Limb (tissue), 2 donors: ENCODE measurements around the gene NUP50.

ENCODE experiments used
- DNase-seq, 2 donors: peaks; one replicate each; pipeline ENCODE4 v3.0.0-alpha.2; 2016; ENCODE audit errors: extremely low spot score in 2 of 2

NUP50 gene, protein sequence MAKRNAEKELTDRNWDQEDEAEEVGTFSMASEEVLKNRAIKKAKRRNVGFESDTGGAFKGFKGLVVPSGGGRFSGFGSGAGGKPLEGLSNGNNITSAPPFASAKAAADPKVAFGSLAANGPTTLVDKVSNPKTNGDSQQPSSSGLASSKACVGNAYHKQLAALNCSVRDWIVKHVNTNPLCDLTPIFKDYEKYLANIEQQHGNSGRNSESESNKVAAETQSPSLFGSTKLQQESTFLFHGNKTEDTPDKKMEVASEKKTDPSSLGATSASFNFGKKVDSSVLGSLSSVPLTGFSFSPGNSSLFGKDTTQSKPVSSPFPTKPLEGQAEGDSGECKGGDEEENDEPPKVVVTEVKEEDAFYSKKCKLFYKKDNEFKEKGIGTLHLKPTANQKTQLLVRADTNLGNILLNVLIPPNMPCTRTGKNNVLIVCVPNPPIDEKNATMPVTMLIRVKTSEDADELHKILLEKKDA

GRCh38 chr22:45163451-45164269 is at the start of gene NUP50:
Gene NUP50 (plus strand): TSS chr22:45163925. CDS start chr22:45168178, 4,253 bp downstream.
- peak; percentile 96 to 98 for DNase-seq

- no peak for DNase-seq
Observed at GRCh38 chr22:45120440-45120839, 43.3 kb upstream of the NUP50 start.

GRCh38 chr22:45120931-45121330 is 42.8 kb upstream of the NUP50 start:
- DNase-seq = no peak

DNA sequence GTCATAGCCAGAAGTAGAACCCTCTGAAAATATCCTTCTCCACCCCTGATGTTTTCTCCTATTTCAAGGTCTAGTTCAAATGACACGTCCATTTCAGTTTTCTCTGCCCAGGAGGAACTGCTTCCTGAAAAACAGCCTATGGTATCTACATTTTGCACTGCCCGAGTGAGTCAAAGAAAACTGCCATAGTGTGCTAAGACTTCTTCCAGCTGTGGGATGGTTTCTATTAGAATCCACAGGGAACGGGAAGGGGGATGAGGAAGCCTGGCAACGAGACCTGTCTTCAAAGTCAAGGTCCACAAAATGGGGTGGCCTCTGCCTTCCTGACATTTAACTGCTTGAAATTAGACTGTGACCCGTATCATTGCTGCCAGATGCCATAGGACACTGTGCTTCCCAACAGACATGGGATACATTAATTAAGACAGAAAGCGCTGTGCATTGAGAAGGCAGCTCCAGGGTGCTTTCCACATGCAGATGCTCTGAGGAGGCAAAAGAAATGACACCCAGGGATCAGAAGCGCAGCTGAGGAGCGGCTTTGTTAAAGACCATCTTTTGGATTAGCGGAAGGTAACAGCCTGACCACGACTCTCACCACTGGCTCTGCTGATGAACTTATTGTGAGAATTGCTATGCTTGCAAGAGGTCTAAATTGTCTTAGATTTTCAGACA is 39.4 kb upstream of the NUP50 start:
- DNase-seq = no peak

- peak in 1 of 2 donors; percentile 11 for DNase-seq
Observed at GRCh38 chr22:45125188-45125587, 38.5 kb upstream of the NUP50 start.

DNA sequence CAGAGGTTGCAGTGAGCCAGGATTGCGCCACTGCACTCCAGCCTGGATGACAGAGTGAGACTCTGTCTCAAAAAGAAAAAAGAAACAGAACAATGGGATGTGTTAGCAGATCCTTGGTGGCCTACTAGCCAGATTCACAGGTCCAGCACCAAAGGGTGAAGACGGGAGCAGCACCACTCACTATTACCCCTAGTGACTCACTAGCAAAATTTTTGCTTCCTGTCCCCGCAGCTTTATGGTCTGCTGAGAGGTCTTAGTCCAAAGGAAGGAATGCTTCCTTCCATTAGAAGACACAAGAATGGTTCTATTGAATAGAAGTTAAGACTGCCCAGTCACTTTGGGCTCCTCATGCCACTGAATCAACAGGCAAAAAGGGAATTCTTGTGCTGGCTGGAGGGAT is 35.9 kb upstream of the NUP50 start:
- no peak for DNase-seq

DNA sequence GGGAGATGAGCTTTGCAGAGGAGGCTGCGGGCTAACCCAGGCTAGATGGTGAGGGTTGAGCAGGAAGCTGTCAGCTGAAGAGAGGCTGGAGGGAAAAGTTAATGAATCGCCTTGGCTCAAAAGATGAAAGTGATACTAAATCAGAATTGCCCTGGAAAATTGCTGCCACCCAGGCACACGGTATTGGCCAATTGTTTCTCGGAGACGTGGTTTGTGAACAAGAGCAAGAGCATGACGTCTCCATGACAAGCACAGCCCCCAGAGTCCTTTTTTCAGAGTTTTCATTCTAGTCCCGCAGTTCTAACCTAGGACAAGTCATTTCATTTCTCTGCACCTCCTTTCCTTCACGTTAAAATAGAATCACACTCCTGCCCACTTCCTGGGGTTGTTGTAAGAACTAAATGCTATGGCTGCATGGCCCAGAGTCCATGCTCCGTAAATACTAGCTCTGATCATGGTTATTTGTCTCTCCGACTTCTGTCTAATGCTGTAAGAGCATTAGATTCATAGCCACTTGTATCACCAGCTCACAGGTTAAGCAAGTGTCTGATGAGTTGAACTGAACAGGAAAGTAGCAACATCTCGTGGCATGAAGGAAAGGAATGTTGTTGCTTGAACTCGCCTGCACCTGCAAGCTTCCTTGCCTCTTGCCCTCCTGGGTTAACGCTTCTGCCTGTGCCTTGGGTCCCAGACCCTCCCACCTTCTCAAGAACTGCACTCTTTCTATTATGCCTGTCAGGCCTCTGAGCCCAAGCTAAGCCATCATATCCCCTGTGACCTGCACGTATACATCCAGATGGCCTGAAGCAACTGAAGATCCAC is 33.8 kb upstream of the NUP50 start:
- DNase-seq = no peak

DNA sequence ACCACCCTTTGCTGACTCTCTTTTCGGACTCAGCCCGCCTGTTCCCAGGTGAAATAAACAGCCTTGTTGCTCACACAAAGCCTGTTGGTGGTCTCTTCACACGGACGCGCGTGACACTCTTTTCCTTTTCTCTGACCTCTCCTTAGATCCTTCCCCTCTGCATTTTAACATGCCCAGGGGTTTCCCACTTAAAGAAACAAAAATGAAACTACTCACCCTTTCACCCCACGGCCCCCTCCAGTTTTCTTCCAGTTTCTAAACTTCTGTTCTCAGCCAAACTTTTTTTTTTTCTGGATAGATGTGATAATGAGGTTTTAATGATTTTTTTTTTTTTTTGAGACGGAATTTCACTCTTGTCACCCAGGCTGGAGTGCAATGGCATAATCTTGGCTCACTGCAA is 32.8 kb upstream of the NUP50 start:
- DNase-seq = no peak

DNA sequence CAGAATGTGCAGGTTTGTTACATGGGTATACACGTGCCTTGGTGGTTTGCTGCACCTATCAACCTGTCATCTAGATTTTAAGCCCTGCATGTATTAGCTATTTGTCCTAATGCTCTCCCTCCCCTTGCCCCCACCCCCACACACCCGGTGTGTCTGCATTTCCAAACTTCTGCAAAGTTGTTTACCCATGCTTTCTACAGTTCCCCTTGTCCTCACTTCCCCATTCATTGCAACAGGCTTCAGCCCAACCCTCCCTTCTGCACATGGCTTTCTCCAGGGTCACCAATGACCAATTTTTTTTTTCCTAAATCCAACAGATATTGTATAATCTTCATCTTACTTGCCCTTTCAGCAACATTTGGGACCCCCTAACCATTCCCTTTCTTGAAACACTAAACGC is 32.0 kb upstream of the NUP50 start:
- no peak for DNase-seq

DNA sequence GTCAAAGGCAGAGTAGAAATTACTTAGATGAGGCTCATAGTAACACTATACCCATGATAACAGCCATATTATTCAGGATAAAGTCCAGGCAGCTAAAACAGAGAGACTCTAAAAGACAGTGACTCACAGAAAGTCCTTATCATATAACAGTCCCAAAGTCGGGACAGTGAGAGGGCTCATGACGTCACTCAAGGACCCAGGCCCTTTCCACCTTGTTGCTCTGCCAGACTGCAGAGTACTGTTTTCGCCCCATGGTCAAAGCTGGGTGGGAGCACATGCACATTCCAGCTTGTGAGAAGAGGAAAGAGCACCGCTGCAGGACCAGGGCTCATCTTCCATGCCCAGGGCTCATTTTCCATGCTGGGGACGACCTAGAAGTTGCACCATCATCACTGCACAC is 29.4 kb upstream of the NUP50 start:
- DNase-seq = no peak

DNA sequence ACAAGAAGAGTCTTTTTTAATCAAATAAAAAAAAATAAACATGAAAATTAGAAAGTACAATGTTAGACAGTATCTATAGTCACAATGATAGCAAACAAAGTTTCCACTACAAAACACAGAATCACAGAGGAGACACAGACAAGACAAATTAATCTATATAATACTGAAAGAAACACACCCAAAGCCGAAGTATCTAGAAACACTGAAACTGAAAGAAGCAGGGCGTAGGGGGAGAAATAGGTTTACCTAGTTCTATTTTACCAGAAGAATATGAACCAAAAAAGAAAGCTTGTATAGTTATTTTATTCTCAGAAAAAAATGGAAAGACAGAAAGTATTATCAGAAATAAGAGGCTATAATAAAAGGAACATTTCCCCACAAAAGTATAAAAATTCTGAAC is 27.1 kb upstream of the NUP50 start:
- DNase-seq = no peak

DNA sequence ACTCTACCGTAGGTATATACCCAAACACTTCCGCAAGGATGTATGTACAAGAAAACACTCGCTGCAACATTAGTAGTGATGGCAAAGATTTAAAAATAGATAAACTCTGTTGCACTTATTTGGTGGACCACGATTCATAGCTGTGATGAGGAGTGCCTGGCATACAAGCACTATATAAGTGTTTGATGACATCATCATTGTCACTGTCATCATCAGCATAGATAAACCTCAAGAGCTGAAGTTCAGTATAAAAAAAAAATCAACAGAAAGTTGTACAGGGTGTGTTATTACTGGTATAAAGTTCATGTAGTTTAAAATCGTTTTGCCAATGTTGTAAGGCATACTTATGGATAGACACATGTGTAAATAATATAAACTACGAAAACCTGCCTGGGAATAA is 24.0 kb upstream of the NUP50 start:
- no peak for DNase-seq

DNA sequence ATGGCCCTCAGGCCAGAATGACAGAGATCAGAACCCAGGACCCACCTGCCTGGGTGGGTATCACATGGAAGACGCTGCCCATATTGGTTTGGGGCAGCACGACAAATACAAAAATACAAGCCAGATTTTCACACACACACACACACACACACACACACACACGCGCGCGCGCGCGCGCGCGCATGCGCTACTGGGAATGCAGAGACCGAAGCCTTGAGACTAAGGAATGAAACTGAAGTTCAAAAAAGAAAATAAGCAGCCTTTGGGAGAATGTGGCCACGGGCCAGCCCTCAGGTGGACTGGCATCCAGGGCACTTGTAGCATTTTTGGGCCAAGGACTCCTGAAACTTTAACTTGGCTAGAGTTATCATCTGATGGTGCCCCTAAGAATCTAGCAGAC is 21.3 kb upstream of the NUP50 start:
- DNase-seq = no peak

DNA sequence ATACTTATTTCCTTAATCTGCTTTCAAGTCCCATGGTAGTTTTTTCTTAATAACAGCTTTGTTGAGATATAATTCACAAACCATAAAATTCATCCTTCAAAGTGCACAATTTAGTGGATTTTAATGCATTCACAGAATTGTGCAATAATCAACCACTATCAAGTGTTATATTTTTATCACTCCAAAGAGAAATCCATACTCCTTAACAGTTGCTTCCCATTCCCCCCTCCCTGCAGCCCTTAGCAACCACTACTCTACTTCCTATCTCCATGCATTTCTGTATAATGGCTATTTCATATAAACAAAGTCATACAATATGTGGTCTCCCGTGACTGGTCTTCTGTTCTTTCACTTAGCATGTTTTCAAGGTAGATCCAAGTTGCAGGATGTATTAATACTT is 18.8 kb upstream of the NUP50 start:
- no peak for DNase-seq

GRCh38 chr22:45149671-45150070 is 14.1 kb upstream of the NUP50 start:
- DNase-seq = no peak

DNA sequence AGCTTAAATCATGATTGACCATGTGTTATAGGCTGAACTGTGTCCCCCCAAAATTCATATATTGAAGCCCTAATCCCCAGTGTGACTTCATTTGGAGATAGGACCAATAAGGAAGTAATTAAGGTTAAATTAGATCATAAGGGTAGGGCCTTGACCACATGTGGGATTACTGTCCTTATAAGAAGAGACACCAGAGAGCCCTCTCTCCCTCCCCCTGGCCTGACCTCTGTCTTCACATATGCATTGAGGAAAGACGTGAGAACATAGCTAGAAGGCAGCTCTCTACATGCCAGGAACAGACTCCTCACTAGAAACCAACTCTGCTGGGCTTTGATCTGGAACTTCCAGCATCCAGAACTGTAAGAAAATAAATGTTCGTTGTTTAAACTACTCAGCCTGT is 13.6 kb upstream of the NUP50 start:
- no peak for DNase-seq

DNA sequence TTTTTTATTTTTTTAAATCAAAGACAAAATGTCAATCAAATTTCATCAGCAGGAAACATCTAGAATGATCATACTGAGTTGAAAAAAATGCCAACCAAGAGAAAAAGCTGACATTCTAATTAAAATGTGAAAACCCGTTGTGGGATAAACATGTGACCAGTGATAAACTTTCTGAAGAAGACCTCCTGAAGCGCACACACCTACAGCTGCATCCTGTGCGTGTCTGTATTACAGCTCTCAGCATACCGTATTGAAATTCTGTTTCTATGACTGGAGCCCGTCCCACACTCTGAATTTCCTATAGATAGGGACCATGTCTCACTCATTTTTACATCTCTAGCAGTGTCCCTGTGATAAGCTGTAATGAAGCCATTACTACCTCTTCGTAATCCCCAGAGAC is 12.2 kb upstream of the NUP50 start:
- no peak for DNase-seq

- DNase-seq = no peak
Observed at GRCh38 chr22:45154383-45154782, 9.3 kb upstream of the NUP50 start.

- no peak for DNase-seq
Observed at GRCh38 chr22:45155050-45155840, 8.5 kb upstream of the NUP50 start.

DNA sequence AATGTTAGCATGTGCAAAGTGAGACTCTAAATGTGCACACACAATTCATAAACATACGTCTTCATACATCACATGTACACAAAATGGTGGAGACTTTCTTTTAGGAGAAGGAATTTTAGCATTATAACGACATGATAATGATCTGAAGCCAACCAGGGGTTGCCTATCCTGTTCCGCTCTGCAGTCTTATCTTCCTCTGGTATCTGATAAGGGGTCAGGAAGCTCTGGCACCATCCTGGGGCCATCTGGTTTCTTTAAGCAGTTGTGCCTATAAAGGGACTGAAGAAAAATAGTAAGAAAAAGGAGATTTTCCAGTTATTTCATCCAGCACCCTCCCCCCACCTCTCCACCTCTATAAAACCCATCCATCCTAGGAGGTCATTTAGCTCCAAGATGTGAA is 5.8 kb upstream of the NUP50 start:
- DNase-seq = no peak
